Stimulated activated naive CD8-positive, alpha-beta T cell treated with anti-CD3 and anti-CD28 coated beads, Interleukin-15, amount 100 ng/mL, for 72 hours (primary cell): ENCODE results near the gene ALOX12B.

Source experiments
- ATAC-seq: fragments of 150-1000 bp; cut with Tn5 transposase; 2 replicates; pipeline ENCODE4 v1.10.0; 2021; ENCODE audit warnings: mild to moderate bottlenecking, moderate library complexity
- DNase-seq, 2 donors: peaks; one replicate each; pipeline ENCODE4 v3.0.0; 2021 to 2022
- H3K27ac Mint-ChIP-seq, 2 donors: one replicate each; pipeline ENCODE4 v1.8.0; 2022; ENCODE audit warnings: mild to moderate bottlenecking in 2 of 2, mixed read lengths in 2 of 2, moderate library complexity in 2 of 2
- H3K27me3 Mint-ChIP-seq: one replicate; pipeline ENCODE4 v1.8.0; 2022; ENCODE audit warnings: mixed read lengths
- H3K4me1 Mint-ChIP-seq: one replicate; pipeline ENCODE4 v1.8.0; 2022; ENCODE audit warnings: mild to moderate bottlenecking, mixed read lengths
- H3K4me3 Mint-ChIP-seq, 2 donors: one replicate each; pipeline ENCODE4 v1.8.0; 2022; ENCODE audit warnings: mild to moderate bottlenecking in 2 of 2, mixed read lengths in 2 of 2, moderate library complexity in 1 of 2
- H3K9me3 Mint-ChIP-seq, 2 donors: one replicate each; pipeline ENCODE4 v1.8.0; 2022; ENCODE audit warnings: mixed read lengths in 2 of 2

The ALOX12B gene

DNA sequence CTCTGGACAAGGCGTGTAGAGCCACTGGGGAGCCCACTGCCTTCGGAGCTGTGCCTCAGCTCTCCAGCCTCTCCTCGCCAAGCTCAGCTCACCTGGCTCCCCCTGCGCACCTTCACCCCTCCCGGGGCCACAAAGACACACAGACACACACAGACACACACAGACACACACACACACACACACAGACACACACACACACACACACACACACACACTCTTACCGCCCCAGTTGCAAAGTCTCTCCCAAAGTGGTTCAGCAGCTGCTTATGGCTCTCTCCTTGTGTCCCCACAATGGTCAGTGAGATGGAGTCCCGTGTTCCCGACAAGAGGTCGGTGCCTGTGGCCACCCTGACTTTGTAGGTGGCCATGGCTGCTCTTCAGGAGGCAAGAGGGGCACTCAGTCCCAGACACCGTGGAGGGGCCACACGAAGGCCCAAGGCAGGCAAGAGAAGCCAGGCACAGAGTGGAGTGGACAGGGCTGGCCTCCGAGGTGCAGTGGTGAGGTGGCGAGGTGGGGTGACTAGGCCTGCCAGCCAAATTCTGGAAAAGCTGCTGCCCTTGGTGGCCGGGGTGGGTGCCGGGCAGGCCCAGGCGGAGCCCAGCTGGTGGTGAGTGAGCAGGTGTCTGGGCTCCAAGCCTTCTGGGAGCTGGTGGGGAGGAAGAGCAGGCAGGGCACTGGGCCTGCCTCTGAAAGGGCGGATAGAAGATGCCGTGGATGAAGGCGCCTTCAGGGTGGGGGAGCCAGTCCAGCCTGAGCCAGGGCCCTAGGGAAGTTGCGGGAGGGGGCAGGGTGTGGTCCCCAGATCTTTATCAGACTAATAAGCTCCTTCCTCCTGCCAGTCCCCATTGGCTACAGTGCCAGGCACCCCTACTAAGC lies at the start of gene ALOX12B:
TSS of gene ALOX12B (minus strand) at position 642 of the 877 bp plus-strand sequence. CDS start at position 368, 274 bp downstream.
- H3K4me1 Mint-ChIP-seq = no peaks in the 10 kb centered on the region
- no peak for ATAC-seq
- no peak within 1 kb of the TSS for H3K4me3 Mint-ChIP-seq
- no peak for DNase-seq
- peak within 1 kb of the TSS in 1 of 2 donors; percentile 74 for H3K27ac Mint-ChIP-seq
- peaks cover 34% of the 10 kb centered on the region for H3K27me3 Mint-ChIP-seq
- H3K9me3 Mint-ChIP-seq = no peaks in the 10 kb centered on the region

DNA sequence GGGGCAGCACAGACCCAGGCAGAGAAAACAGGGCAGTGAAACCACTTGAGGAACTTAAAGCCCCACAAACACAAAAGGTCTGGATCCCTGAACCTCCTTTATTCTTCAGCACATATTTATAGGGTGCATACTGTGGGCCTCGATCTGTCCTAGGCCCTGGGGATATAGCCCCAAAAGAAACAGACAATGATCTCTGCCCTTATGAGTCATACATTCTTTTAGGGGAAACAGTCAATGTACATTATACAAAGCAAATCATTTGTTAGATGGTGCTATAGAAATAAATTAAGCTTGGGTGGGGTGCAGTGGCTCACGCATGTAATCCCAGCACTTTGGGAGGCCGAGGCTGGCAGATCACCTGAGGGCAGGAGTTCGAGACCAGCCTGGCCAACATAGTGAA lies 46.4 kb upstream of the ALOX12B start:
- Mint-ChIP-seq H3K4me1 (no peaks in the 10 kb centered on the region), H3K27ac (no peak overlapping the region), H3K27me3 (no peaks in the 10 kb centered on the region), H3K9me3 (no peaks in the 10 kb centered on the region), H3K4me3 (no peak overlapping the region)
- DNase-seq (no peak), ATAC-seq (no peak)

DNA sequence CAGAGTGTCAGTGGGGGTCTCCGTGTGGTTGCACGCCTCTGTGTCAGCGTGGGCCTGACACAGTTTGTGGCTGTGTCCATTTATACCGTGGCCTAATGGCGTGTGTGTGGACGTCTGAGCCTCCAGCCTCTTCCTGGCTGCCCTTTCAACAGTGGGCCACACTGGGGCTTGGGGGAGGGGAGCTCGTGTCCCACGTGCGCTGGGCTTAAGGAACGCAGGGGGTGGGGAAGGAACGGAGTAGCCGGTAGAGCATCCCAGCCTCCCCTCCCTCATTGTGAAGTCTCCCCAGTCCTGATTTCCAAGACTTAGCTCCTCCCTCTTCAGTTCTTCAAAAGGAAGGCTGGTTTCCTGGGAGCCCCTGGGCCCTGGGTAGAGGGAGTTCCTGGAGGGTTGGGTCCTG lies 45.9 kb upstream of the ALOX12B start:
- Mint-ChIP-seq H3K27me3 (no peaks in the 10 kb centered on the region), H3K9me3 (no peaks in the 10 kb centered on the region), H3K4me1 (no peaks in the 10 kb centered on the region), H3K27ac (no peak overlapping the region), H3K4me3 (no peak overlapping the region)
- DNase-seq (no peak), ATAC-seq (no peak)

DNA sequence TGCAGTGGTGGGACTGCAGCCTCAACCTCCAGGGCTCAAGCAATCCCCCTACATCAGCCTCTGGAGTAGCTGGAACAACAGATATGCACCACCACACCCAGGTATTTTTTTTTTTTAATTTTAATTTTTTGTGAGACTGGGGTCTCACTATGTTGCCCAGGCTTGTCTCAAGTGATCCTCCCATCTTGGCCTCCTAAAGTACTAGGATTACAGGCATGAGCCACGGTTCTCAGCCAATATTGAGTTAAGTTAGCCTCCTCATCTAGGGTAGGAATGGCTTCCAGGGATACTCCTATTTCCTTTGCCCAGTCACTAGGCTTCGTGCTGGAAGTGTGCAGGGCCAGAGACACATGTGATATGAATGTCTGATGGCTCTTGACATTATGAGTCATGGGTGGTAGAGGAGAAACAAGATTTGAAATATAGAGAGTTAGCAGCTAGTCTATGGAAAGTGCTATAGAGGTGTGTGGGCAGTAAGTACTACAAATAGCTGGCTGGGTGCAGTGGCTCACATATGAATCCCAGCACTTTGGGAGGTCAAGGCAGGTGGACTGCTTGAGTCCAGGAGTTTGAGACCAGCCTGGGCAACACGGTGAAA lies 44.4 kb upstream of the ALOX12B start:
- Mint-ChIP-seq H3K4me1 (peaks cover 5% of the 10 kb centered on the region), H3K4me3 (no peak overlapping the region), H3K27me3 (peaks cover 6% of the 10 kb centered on the region), H3K27ac (no peak overlapping the region), H3K9me3 (no peaks in the 10 kb centered on the region)
- DNase-seq (no peak), ATAC-seq (no peak)

DNA sequence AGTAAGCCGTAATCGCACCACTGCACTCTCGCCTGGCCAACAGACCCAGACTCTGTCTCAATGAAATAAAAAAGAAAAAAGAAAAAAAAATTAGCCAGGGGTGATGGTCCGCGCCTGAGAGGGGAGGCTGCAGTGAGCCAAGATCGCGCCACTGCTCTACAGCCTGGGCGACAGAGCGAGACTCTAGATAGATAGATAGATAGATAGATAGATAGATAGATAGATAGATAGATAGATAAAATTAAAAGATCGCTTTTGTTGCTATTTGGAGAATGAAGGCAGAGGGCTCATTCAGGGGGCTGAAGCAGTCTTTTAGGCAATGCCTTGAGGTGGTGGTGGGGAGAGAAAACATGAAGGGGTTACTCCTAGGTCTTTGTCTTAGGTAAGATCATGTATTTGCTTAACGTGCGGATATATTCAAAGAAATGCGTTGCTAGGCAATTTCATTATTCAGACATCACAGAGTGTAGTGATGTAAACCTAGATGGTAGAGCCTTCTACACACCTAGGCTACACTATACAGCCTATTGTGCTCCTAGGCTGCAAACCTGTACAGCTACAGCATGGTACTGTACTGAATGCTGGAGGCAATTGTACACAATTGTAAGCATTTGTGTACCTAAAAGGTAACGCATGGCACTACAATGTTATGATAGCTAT lies 40.7 kb upstream of the ALOX12B start:
- H3K9me3 Mint-ChIP-seq = no peaks in the 10 kb centered on the region
- H3K4me1 Mint-ChIP-seq = peaks cover 42% of the 10 kb centered on the region
- ATAC-seq = no peak
- H3K27ac Mint-ChIP-seq = no peak overlapping the region
- DNase-seq = no peak
- H3K27me3 Mint-ChIP-seq = peaks cover 27% of the 10 kb centered on the region
- no peak overlapping the region for H3K4me3 Mint-ChIP-seq

DNA sequence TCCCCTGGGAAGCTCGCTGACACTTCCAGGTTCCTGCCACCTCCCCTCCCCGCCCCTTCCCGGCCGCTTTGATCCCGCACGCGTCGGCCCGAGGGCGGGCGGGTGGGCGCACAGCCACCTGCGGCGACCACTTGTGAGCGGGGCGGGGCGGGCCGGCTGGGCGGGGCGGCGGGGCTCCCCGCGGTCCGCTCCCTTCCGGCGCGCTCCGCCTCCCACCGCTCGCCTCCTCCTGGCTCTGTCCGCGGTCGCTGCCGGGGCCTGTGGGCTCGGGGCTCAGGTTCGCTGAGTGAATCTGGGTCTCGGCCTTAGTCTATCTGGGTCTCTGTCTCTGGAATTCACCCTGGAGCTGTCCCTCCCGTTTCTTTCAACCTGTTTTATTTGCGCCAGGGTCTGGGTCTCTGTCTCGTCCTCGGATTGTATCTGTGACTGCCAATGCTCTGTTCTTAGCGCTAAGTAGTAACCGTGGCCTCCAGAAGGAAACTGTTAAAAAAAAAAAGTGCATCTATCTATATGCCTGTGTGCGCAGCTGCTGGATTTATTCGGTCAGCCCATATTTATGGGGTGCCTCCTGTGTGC lies 39.1 kb upstream of the ALOX12B start:
- Mint-ChIP-seq H3K9me3 (no peaks in the 10 kb centered on the region), H3K4me1 (peaks cover 54% of the 10 kb centered on the region), H3K4me3 (peak overlapping the region; percentile 96 to 99), H3K27ac (peak overlapping the region; percentile 73 to 98), H3K27me3 (peaks cover 37% of the 10 kb centered on the region)
- ATAC-seq (peak; percentile 39), DNase-seq (peak; percentile 49 to 59)

DNA sequence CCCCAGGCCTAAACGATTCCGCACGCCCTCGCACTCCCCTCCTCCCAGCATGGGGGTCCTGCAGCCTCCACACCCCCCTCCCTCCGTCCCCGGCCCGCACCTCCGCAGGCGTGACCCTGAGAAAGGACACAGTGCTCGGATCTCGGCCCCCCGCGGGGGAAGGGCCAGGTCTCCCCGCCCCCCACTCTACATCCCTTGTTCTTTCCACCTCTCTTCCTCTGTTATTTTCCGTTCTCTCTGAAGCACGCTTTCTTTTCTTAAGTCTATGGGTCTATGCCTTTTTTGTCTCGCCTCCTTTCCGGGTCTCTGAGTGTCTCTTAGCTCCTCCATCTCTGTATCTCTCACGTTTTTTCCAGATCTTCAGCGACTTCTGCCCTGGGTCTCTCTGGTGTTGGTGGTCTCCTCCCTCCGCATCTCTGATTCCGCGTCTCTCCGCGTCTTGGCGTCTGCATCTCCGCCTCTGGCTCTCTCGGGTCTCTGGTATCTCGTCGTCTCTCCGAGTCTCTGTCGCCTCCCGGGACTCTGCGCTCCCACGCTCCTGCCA lies 38.5 kb upstream of the ALOX12B start:
- Mint-ChIP-seq H3K9me3 (no peaks in the 10 kb centered on the region), H3K27me3 (peaks cover 37% of the 10 kb centered on the region), H3K4me3 (peak overlapping the region; percentile 91), H3K4me1 (peaks cover 57% of the 10 kb centered on the region), H3K27ac (peak overlapping the region; percentile 81 to 100)
- peak; percentile 38 to 46 for DNase-seq
- no peak for ATAC-seq

DNA sequence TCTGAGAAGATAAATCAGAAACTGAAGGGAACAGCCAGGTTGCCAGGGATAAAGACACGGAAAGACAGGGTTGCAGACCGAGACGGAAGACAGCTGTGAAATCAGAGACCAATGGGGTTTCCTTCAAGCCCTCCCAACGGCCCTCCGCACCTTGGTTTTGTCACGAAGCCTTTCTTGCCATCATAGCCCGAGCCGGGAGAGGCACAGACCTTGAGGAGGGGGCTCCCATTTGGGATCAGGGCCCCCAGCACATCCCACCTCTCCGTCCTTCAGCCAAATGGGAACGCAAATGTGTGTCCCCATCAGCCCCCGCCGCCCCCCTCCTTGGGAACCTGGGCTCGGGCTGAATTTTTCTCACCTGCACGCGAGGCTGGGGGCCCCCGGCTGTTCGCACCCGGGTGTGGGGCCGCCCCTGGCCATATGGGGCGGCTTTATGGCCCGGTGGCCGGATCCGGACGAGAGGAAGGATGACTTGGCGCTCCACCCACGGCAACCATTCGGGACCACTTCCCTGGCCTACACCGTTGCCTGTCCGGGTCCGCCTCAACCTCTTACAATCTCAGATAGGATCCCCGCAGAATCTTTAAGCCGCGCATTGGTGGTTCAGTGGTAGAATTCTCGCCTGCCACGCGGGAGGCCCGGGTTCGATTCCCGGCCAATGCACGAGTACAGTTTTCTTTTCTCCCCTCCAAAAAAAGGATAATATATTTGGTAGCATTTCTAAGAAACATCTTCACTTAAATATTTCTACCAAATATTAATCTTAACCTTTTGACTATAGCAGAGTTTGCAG lies 37.8 kb upstream of the ALOX12B start:
- Mint-ChIP-seq H3K9me3 (no peaks in the 10 kb centered on the region), H3K4me3 (peak overlapping the region; percentile 91), H3K27me3 (peaks cover 37% of the 10 kb centered on the region), H3K27ac (peak overlapping the region; percentile 85 to 100), H3K4me1 (peaks cover 63% of the 10 kb centered on the region)
- DNase-seq (peak; percentile 90 to 92), ATAC-seq (peak; percentile 38)

DNA sequence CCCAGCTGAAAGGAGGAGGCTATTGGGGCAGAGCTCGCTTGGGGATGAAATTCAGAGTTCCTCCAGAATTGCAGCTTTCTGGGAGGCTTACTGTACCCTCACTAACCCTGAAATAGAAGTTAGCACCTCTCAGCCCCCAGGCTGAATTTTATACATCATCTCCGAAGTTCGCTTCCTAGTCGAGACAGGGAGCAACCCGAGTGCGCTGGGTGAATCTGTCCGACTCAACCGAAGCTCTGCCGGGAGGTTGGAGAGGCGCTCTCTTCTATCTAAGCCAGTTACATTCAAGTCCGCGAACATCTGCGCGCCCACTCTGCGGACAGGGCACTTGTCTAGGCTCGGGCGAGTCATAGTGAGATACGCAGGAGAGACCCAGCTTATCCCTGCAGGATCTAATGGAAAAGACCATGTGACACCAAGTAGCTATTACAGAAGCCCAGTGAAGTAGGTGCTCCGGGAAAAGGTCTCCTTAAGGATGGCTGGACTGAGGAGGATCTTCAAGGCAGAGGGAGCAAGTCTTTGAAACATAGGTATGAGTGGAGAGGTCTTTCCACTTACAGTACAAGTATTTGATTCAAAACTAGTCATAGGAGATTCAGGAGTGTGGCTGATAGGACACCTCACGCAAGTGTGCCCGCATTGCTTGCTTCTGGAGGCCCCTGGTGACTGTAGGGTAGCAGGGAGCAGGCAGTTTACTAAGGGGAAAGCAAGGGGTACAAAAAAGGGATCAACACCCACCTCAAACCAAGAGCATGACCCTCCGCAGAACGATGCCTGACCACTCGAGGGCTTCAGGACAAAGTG lies 37.0 kb upstream of the ALOX12B start:
- Mint-ChIP-seq H3K9me3 (no peaks in the 10 kb centered on the region), H3K4me3 (peak overlapping the region; percentile 91), H3K27ac (peak overlapping the region; percentile 85 to 100), H3K4me1 (peaks cover 71% of the 10 kb centered on the region), H3K27me3 (peaks cover 37% of the 10 kb centered on the region)
- DNase-seq = peak; percentile 40 to 50
- ATAC-seq = no peak

DNA sequence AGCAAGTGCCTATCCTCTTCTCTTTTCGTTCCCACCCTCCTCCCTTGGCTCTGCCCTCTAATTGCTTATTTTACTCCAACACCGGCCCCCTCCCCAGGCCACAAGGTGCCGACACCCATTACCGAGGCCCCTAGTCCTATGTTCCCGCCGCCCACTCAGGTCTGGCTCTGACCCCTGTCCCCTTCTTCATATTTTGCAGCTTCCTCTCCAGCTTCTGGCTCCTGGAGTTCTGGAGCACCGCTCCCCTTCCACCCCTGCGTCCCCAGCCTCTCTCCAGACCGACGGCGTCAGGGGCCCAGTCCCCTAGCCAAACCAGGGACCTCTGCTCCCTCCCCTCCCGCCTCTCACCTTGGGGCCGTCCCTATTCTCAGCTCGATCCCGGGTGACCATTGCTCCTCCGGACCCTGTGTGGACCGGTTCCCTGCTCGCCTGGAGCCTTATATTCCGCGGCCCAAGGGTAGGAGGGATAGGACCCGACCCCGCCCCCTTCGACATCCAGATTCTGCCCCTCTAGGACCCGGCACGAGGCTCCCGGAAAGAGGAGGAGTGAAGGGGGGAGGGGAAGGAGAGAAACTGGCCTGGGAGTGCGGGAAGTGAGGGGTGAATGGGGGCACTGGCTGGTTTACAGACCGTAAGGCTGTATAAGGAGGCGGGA lies 36.3 kb upstream of the ALOX12B start, which contains the start of gene HES7:
TSS of gene HES7 (minus strand) at position 412 of the 655 bp plus-strand sequence. CDS start at position 390, 22 bp downstream.
- peaks cover 76% of the 10 kb centered on the region for H3K4me1 Mint-ChIP-seq
- H3K9me3 Mint-ChIP-seq = no peaks in the 10 kb centered on the region
- DNase-seq = no peak
- ATAC-seq = no peak
- peak within 1 kb of the TSS; percentile 91 for H3K4me3 Mint-ChIP-seq
- H3K27ac Mint-ChIP-seq = peak within 1 kb of the TSS; percentile 85 to 100
- H3K27me3 Mint-ChIP-seq = peaks cover 37% of the 10 kb centered on the region

DNA sequence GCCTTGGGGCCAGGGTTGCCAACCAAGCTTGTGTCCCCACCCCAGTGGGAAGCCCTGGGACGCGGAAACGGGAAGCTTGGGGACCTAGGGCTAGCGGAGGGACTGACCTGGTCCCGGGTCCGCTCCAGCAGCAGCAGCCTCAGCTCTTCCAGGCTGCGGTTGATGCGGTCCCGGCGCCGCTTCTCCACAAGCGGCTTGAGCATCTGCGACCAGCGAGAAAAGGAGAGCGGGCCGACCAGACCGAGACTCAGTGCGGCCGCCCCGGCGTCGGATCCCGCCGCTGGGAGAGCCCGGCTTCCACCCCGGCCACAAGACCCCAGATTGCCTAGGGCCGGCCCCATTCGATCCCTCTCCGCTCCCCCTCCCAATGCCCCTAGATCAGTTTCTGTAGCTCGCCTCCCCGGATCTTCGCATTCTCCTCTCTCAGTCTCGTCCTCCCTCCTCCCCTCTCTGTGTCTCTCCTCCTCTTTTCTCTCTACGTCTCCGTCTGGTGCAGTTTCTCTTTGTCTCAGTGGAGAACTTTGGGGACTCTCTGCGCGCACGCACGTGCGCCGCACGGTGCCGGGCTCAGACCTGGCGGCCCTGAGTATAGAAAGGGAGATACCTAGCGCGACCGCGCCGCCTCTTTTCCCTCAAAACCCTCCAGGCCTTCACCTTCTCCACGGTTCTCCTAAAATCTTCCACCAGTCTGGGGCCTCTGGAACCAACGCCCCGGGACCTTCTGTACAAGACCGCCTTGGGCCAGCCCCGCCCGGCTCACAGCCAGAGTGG lies 35.6 kb upstream of the ALOX12B start:
- Mint-ChIP-seq H3K27ac (peak overlapping the region in 1 of 2 donors; percentile 15), H3K4me1 (peaks cover 83% of the 10 kb centered on the region), H3K27me3 (peaks cover 43% of the 10 kb centered on the region), H3K4me3 (peak overlapping the region; percentile 91), H3K9me3 (no peaks in the 10 kb centered on the region)
- DNase-seq (peak; percentile 57 to 63), ATAC-seq (no peak)

DNA sequence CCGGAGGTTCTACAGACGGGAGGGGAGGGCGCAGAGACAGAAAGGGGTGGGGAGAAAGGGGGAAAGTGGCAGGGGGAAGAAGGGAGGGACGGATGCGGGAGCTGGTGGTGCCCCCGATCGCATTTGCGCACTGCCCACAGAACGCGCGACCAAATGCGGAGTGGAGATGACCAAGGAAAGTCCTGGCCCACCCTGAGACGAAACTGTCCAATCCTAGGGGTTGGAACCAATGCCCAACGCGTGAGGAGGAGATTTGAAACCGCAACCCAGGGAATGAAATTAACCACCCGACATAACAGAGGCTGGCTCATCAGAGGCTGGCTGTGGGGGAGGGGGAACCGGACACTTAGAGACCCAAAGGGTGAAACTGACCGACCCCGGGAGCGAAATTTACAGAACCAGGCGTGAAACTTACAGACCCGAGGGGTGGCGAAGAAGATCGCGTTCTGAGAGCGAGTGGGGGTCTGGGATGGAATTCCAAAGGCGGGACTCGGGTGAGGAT lies 35.0 kb upstream of the ALOX12B start:
- Mint-ChIP-seq H3K4me1 (peaks cover 89% of the 10 kb centered on the region), H3K27me3 (peaks cover 49% of the 10 kb centered on the region), H3K27ac (peak overlapping the region in 1 of 2 donors; percentile 15), H3K4me3 (peak overlapping the region; percentile 91), H3K9me3 (no peaks in the 10 kb centered on the region)
- no peak for ATAC-seq
- peak in 1 of 2 donors; percentile 34 for DNase-seq
